Activated CD8-positive, alpha-beta memory T cell treated with anti-CD3 and anti-CD28 coated beads, Interleukin-2, amount 50 U/mL, for 1 hour (primary cell): ENCODE measurements around the gene IMMP2L.

ENCODE experiments used
- DNase-seq: peaks from one replicate; pipeline ENCODE4 v3.0.0-alpha.2; 2020; ENCODE audit errors: extremely low read depth

The IMMP2L gene

DNA sequence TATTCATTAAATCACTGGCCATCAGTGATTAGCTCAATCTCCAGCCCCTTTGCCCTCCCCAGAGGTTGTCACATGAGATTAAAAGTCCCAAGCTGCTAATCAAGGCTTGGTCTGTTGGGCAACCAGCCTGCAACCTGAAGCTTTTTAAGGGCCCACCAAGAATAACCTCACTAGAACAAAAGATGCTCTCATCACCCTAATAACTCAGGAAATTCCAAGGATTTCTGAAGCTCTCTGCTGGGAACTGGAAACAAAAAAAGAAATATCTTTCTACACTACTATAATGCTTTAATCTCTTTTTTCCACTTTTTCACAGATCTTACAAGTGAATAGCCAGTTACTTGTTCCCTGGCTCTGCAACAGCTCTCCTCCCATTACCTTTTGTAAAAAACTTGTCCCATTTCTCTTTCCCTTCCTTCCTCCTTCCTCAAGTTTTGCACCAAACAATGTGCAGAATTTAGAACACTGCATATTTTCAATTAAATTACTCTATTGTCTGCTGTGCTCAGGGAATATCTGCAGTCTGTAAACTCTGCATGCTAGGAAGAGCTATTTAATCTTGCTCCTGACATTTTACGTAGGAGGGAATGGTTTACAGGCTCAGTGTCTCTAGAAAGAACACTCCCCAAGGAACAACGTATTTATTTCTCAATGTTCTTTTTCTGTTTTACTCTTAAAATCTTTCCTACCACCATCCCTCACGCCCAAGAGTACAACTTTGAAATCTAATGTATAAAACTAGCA is 169.1 kb downstream of the IMMP2L start:
- DNase-seq, result no peak

DNA sequence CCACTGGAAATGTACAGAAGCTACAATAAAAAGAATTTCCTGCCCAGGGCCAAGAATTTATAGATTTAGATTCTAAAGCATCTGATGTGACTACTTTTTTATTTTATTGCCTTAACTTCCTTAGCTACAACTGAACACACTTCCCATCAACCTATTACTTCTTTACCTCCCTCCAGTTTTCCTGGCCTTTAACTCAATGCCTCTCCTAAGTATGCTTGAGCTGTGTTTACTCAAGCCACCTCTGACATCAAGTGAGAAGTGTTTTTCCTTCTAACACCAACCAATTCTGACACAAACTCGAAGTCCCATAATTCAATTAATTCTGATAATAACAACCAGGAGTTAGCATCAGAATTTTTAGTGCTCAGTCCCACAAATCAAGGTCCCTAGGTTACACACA is 170.0 kb downstream of the IMMP2L start:
- DNase-seq, result no peak

DNA sequence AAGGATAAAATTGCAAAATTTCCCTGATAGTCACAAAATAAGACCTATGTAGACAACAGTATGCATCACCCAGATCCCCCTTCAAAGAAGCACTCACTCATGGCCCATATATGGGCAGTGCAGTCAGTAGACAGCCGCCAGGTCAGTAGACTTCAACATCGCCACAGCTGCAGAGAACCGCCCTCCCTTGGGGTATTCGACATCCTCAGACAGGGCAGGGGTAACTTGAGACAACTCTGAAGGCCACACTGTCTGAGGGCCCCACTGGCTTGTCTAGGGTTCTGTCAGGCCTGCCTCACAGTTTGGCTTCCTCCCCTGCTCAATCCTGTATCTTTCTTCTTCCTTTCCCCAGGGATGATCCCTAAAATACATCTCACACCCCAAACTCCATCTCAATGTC is 172.3 kb downstream of the IMMP2L start:
- DNase-seq, result no peak

DNA sequence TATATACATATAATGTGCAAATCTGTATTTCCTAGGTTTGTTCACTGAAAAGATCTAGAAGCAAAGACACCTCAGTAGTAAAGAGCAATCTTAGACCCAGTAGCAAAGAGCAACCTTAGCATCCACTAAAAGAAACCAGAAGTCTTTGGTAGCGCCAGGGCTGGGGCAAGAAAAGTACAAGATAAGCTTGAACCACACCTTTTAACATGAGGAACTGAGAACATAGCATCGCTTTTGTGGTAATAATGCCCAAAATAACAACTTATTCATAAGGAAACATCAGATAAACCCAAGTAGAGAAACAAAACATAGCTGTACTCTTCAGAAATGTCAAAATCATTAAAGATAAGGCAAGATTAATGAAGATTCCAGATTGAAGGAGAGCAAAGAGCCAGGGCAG is 173.4 kb downstream of the IMMP2L start:
- no peak for DNase-seq

DNA sequence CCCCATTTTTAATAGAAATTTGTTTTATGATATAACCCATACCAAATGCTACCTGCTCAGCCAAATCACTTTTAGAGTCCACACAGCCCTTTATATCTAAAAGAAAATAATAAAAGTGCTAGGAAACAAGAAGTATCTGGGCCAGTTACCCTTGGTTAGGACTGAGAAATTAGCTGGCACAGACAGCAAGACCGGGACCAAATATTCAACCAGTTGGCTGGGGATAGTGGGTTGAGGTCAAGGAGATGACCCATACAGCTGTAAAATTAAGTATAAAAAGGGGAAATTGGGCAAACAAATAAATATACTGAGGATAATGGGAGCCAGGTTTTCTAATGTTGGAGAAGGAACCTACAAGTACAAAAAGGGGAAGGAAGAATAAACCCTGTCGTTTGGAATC is 174.3 kb downstream of the IMMP2L start:
- no peak for DNase-seq

DNA sequence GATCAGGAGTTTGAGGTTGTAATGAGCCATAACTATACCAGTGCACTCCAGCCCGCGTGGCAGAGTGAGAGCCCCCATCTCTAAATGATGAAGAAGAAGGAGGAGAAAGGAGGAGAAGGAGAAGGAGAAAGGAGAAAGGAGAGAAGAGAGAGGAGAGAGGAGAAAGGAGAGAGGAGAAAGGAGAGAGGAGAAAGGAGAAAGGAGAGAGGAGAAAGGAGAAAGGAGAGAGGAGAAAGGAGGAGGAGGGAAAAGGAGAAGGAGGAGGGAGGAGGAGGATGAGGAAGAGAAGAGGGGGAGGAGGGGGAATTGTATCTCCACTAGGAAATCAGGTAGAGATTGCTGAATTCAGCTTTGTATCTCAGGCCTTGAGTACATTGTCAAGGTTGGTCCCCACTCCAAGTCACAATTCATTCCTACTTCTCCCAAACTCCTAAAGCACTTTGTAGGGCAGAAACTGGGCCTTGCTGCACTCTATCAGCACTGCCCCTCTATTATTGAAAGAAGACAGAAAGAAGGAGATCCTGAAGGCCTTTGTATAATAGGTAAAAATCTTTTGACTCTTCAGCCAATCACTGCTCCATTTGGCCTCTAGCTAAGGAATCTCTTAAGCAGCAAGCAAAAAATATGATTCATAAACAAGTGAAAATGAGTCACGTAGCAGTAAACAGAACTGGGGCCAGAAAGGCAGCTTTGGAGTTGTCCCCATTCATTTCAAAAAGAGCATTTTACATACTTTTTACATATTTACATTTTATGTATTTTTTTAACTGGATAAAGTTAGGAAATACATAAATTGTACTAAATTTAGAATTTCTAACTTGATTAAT is 178.0 kb downstream of the IMMP2L start:
- DNase-seq, result no peak

DNA sequence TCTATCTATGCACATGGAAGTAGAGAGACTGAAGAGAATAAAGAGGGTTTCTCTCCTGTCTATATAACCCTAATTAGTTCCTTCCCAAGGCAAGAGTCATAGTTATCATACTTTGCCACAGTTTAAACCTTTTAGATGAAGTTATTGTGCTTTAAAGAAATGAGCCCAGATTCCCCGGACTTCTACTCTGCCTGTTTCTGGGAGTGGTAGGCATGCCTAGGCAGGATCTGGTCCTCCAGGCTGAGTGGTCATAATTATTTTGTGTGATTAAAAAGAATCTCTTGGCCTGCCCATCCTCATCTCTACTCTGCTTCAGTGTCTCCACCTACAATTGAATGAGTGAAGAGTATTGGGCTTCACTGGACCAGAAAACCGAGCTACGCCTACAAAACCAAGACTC is 179.2 kb downstream of the IMMP2L start:
- DNase-seq, result no peak

DNA sequence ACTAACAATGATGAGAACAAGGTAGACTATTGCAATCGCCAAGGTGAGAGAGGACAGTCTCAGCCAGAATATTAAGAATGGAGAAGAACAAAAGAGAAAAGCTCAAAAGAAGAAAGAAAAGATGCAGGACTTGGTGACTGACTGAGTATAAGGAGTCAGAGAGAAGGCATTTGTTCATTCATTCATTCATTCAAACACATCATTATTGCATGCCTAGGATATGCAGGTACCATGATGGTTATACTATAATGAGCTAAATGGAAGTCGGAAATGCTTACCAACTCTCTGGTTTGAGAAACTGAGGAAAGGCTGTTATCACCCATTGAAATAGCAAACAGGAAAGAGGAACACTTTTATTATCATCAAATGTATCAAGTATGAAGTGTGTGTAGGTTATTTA is 180.7 kb downstream of the IMMP2L start:
- DNase-seq, result no peak

DNA sequence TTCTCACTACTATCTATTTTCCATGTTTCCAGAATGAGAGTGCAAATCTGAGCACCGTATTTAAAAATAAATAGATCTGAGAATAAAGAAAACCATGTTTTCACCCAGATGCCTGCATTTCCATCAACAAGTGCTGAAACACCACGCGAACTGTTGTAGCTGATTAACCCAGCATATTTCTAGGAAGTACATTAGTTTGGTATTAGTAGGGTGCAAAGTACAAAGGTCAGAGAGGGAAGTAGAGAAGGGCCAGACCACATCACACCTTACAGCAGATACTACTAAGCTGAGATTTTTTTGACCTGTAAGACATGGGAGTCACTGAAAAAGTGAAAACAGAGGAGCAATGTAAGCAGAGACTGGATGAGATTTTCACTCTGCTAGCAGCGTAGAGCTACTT is 181.3 kb downstream of the IMMP2L start:
- no peak for DNase-seq

DNA sequence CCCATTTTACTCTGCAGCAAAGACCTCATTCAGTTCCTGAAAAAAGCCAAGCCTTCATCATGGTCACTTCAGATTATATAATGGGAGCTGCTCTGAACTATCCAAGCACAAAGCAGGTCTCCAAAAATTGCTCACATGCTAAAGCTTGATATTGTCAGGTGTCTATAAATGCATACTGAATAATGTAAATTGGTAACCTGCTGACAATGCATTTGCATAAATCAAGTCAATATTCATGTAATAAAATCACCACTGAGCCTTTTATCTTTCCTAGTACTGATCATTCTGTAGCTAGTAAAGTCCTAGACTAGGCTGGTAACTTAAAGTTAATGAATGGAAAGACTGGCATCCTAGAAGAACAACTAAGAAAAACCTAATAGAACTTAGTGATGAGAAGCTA is 188.3 kb downstream of the IMMP2L start:
- DNase-seq, result no peak

DNA sequence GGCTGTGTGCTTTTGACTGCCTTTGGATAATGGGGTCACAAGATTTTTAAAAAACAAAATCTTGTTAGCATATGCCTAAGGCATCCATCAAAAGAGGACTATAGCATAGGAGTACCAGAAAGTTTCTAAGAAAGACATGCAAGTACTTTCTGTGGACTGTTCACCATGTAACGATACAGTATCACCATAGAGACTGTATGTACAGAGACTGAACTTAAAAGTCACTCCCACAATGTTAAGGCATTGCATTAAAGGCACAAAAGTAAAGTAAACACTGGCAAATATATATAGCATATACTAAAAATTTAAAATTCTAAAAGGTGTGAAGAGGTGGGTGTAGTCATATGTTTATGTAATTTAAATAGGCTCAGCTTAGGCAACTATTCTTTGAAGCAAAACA is 190.9 kb downstream of the IMMP2L start:
- DNase-seq, result no peak

DNA sequence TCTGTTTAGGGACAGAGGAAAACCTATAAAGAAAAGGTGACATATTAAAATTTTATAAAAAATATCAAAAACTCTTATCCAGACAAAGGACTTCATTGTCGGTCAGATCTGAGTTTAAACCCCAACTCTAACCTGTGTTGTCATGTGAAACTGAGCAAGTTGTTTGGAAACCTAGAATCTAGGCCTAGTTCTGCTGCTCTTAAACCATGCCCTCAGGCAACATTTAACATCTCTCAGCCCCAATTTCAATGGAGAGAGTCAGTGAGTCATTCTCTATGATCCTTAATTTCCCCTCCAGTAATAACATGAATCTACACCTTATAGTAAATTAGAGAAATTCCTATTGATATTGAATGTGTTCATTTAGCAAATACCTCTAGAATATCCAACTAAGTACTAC is 192.3 kb downstream of the IMMP2L start:
- DNase-seq, result no peak

DNA sequence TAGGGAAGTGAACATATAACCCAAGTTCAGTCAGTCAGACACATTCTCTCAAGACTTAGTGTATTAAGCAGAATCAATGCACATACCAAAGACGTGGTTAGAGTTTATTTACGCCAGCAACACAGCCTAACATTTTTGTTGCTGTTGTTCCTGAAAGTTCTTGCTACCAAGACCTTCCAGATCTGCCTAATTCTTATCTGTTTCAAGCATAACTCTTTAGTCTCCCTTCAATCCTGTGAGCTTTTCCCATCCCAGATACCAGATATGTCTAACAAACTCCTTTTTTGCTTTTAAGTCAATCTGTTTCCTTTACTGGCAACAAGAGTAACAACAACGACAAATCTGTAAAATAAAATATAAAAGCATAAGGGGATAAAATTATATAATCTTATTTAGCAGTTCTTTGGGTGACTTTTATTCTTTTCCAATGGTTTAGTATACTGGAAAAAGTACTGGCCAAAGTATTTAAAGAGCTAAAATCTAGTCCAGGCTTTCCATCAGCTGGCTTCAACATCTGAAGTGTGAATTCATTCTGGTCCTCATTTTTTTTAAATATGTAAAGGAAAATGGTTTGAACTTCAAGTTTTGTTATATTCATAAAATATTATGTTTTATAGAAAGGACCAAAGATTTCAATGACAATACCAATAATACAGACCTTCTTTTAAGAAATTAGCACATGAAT is 193.8 kb downstream of the IMMP2L start:
- DNase-seq, result no peak

DNA sequence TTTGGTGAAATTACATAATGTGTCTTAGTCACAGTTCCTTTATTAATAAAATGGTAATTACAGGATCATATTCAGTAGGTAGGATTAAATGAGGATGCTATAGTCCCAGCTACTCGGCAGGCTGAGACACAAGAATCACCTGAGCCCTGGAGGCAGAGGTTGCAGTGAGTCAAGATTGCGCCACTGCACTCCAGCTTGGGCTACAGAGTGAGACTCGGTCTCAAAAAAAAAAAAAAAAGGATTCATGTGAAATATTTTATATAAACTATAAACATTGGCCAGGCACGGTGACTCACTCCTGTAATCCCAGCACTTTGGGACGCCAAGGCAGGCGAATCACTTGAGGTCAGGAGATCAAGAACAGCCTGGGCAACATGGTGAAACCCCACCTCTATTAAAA is 197.9 kb downstream of the IMMP2L start:
- no peak for DNase-seq

DNA sequence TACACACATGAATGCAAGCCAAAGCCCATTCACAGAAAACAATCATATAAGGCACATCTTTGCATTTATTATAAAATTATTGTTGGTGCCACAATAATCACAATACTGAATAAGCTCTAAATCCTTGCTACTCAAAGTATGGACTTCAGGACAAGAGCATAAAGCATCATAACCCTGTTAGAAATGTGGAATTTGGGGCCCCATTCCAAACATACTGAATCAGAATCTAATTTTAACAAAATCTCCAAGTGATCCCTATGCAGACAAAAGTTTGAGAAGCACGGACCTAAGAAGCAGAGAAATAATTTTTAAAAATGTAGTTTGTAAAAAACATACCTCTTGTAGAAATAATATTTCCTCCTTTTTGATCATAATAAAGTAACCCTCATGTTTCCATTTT is 199.2 kb downstream of the IMMP2L start:
- no peak for DNase-seq

DNA sequence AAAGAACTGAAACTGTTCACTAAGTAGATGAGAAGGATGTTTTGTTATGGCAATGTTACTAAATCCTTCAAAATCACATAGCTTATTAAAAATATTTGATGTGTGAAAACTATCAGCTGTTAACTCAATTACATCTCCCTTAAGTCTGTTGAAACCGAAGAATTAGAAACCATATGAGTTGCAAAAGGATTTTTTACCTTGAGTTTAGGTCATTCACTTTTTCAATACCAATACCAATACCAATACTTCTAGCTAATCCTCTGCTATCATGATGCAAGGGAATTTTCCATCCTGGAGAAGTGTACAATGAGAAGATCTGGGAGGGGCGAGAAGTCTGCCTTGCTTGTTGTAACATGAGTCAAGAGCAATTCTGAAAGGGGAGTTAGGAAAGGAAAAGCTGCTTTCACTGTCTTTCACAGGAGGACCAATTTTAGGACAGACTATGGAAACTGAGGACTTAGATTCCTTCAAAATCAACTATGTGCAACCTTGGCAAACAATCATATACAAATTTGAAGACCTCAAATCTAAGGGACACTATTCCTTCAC is 199.7 kb downstream of the IMMP2L start:
- no peak for DNase-seq

DNA sequence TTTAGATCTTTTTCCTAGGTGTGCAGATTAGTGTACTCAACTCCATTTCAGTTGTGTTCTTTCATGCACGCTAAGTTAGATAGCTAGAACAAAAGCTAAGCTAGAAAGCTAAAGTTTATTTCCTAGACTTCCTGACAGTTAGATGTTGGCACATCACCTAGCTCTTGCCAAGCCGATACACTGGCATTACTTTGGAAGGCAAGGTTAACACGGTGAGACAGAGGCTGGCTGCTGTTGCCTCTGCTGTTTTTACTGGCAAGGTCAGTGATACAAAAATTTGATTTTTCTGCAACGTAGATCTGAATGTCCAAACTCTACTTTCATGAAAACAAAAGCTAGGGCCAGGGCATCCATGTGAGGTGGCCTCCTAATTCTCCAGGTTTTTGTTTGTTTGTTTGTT is 203.4 kb downstream of the IMMP2L start:
- DNase-seq, result no peak

DNA sequence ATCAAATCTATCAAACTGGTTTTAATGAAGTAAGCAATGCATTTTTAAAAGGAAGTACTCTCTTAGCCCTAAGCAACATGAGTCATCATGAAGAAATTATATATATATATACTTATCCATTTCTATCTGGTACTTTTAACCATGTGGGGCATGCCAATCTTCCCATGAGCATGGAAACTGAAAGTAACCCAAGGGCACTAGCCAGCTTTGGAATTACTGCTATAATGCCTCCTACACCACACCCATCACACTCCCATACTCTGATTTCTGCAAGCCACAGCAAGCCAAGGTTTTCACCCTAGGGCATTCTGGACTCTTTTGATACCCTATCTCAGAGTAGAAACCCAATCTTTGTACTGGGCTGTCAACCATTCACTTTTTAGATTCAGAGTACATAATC is 204.6 kb downstream of the IMMP2L start:
- DNase-seq, result no peak

DNA sequence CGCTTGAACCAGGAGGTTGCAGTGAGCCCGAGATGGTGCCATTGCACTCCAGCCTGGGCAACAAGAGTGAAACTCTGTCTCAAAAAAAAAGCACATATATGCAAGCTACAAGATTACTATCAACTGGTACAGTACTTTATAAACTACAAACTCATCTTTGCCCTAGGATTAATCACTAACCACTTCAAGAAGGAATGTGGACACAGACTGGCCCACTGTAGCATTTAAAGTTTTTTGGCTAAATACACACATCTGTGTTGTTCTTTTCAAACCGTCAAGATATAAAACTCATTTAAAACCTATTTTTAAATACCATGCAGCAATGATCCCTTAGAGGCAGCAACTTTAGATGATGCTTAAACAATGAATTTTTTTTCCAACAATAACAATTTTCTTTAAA is 205.4 kb downstream of the IMMP2L start:
- no peak for DNase-seq

DNA sequence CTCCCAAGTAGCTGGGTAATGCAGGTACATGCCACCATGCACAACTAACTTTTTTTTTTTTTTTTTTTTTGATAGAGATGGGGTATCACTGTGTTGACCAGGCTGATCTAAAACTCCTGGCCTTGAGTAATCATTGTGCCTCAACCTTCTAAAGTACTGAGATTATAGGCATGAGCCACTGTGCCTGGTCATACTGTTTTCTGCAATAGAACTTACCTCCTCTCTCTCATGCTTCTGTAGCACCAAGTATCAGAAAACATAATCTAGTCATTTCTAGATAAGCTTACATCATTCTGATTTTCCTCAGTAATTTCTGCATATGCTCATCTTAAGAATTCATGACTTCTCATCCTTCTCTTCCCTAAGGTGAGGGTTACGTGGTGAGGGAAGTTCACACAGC is 210.0 kb downstream of the IMMP2L start:
- no peak for DNase-seq

DNA sequence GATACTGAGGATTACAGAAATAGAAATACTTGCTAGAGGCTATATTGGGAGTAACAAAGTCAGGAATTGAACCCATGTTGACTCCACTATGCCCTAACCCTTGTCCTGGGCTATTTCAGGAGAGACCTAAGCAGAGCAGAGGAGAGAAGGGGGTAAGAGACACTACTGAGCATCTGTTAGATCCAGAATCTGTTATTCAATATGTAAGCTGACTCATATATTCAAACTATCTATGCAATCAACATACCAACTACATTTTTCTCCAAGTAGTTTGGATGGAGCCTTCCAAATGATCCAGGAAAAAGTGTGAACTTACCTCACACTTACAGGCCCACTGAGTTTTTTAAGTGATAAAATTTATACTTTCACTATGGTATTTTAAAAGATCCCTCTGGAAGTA is 216.1 kb downstream of the IMMP2L start:
- DNase-seq, result no peak

DNA sequence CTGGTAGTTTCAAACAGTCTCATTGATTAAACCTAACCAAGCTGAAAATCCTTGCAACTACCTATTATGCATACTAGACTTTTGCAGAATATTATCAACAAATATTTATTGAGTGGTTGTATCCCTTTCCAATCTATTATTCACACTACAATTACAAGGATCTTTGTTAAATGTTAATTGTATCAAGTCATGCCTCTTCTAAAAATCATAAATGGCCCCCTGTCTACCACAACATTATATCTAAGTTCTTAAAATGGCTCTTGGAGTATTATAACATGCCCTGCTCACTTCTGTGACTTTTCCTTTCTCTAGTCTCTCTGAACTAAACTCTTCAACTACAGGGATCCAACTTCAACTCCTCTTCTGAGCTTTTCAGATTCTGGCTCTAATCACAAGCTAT is 219.3 kb downstream of the IMMP2L start:
- DNase-seq, result no peak

DNA sequence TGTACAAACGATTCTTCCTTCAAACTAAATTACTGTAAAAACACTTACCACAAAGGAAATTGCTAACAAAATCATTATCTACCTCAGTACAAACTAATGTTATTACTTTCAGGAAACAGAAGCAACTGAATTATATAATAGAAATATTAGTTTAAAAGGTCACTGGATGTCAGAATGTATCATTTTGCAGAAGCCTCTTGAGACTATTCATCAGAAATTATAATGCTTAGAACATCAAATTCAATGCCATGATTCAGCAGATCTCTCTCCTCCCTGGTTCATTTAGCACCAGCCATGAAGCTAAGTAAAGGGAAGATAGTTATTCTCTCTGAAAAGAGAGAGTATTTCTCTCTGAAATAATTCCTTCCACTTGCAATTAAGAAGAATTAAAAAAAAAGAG is 223.3 kb downstream of the IMMP2L start:
- DNase-seq, result no peak
